PC-3 (cell line): ENCODE results near the gene ACBD4. TPM values are rescaled to one million over a fixed set of nuclear protein-coding genes. Genes with fewer than 3 reads are reported as not detected.

Experiments used
- ATAC-seq: fragments of 200-7000 bp; cut with Tn5 transposase; 2 replicates; pipeline ENCODE4 v1.9.1; 2020; ENCODE audit warnings: mild to moderate bottlenecking, moderate library complexity
- BruUV-seq: library from RNA; stranded (reverse); fragments of 400-500 nt; replicated peaks from 2 replicates; lab custom pipeline; 2021; lab: Mats Ljungman, UMichigan
- CTCF ChIA-PET: fragments of 300-600 bp; sonication (Branson Sonifier 250); formaldehyde crosslinking; loops from one replicate; lab custom pipeline; 2022; ENCODE audit warnings: antibody characterized with exemption; lab: Charles Lee
- POLR2A ChIA-PET: fragments of 300-600 bp; sonication (Branson Sonifier 250); formaldehyde crosslinking; loops from one replicate; lab custom pipeline; 2022; ENCODE audit warnings: antibody characterized with exemption; ENCODE audit not compliant: unreplicated experiment; lab: Charles Lee
- DNase-seq: peaks from one replicate; pipeline ENCODE4 v3.0.0-alpha.2; 2015
- H2AFZ ChIP-seq: fragments of 300-600 bp; sonication (generic); 2 replicates; pipeline ENCODE4 v1.6.0; 2016; ENCODE audit warnings: antibody characterized with exemption, low read length
- H3F3A ChIP-seq: fragments of 300-600 bp; sonication (generic); one replicate; pipeline ENCODE4 v1.6.0; 2017; ENCODE audit warnings: antibody characterized with exemption, low read length, control low read depth, mild to moderate bottlenecking; ENCODE audit not compliant: unreplicated experiment
- H3K27ac ChIP-seq: fragments of 300-600 bp; sonication (generic); 2 replicates; pipeline ENCODE4 v1.5.1; 2016; ENCODE audit warnings: mild to moderate bottlenecking, low read length
- H3K27me3 ChIP-seq: fragments of 300-600 bp; sonication (generic); 2 replicates; pipeline ENCODE4 v1.6.1; 2016; ENCODE audit warnings: low read length, mixed read lengths
- H3K36me3 ChIP-seq: fragments of 300-600 bp; sonication (generic); 2 replicates; pipeline ENCODE4 v1.6.1; 2016; ENCODE audit warnings: low read depth, mixed run types, low read length, mixed read lengths
- H3K4me1 ChIP-seq: fragments of 300-600 bp; sonication (generic); 2 replicates; pipeline ENCODE4 v1.5.1; 2016; ENCODE audit warnings: low read length; ENCODE audit not compliant: insufficient read depth
- H3K4me2 ChIP-seq: fragments of 300-600 bp; sonication (generic); 2 replicates; pipeline ENCODE4 v1.6.0; 2016; ENCODE audit warnings: low read length
- H3K4me3 ChIP-seq: fragments of 300-600 bp; sonication (generic); 2 replicates; pipeline ENCODE4 v1.5.1; 2016; ENCODE audit warnings: mild to moderate bottlenecking, low read length, mixed read lengths
- H3K79me2 ChIP-seq: fragments of 300-600 bp; sonication (generic); 2 replicates; pipeline ENCODE4 v1.6.1; 2017; ENCODE audit warnings: low read length, mixed read lengths
- H3K9ac ChIP-seq: fragments of 300-600 bp; sonication (generic); 2 replicates; pipeline ENCODE4 v1.6.0; 2016; ENCODE audit warnings: mild to moderate bottlenecking, low read length
- H3K9me2 ChIP-seq: fragments of 300-600 bp; sonication (generic); replicated peaks from 2 replicates; pipeline ENCODE4 v1.6.1; 2016; ENCODE audit warnings: mixed run types, low read length, mixed read lengths
- H3K9me3 ChIP-seq: fragments of 300-600 bp; sonication (generic); 2 replicates; pipeline ENCODE4 v1.6.1; 2016; ENCODE audit warnings: low read length, mixed read lengths
- H4K20me1 ChIP-seq: fragments of 300-600 bp; sonication (generic); 2 replicates; pipeline ENCODE4 v1.6.1; 2016; ENCODE audit warnings: low read length, mixed read lengths
- CTCF ChIP-seq: fragments of 300-600 bp; sonication (generic); conservative IDR thresholded peaks from 2 replicates; pipeline ENCODE4 v1.5.1; 2017; ENCODE audit warnings: antibody characterized with exemption, low read depth, mild to moderate bottlenecking, low read length
- EZH2 ChIP-seq: fragments of 300-600 bp; sonication (generic); IDR thresholded peaks from one replicate; pipeline ENCODE4 v1.6.1; 2017; ENCODE audit warnings: antibody characterized with exemption, mild to moderate bottlenecking, low read length; ENCODE audit not compliant: unreplicated experiment
- EZH2phosphoT487 ChIP-seq: fragments of 300-600 bp; sonication (generic); IDR thresholded peaks from 2 replicates; pipeline ENCODE4 v1.6.1; 2018; ENCODE audit warnings: mild to moderate bottlenecking, antibody characterized with exemption, low read length, borderline replicate concordance
- intact Hi-C: fragments of 100-400 bp; cut with micrococcal nuclease; formaldehyde crosslinking; loops from 2 replicates; pipeline ENCODE4 v1.9.0; 2023
- total RNA-seq: library from RNA; depleted of rRNA; stranded (reverse); fragments of >200 nt; gene quantifications from 2 replicates; pipeline ENCODE4 v1.2.3, GENCODE V29; 2014

The ACBD4 gene
- total RNA-seq, 1 experiment from 2014 or later = 12.9 TPM

- no peaks in the 10 kb centered on the region for H3F3A ChIP-seq
- TF ChIP-seq EZH2 (no peak), EZH2phosphoT487 (no peak), CTCF (no peak)
- no peak overlapping the region for H2AFZ ChIP-seq
- no peaks in the 10 kb centered on the region for H4K20me1 ChIP-seq
- no TSS peak for BruUV-seq
- peaks cover 19% of the 10 kb centered on the region for H3K79me2 ChIP-seq
- no peaks in the 10 kb centered on the region for H3K27me3 ChIP-seq
- H3K9me3 ChIP-seq = no peaks in the 10 kb centered on the region
- no peaks in the 10 kb centered on the region for H3K9me2 ChIP-seq
- no peak overlapping the region for H3K27ac ChIP-seq
- ATAC-seq = no peak
- intact Hi-C loops = no loop called here
- POLR2A ChIA-PET = no interaction called here
- peaks cover 16% of the 10 kb centered on the region for H3K4me1 ChIP-seq
- no peak overlapping the region for H3K4me2 ChIP-seq
- H3K36me3 ChIP-seq = 0 out of 2 replicates have a peak, but pooled peaks cover 6% of the 10 kb centered on the region
- H3K9ac ChIP-seq = no peak overlapping the region
- no peak for DNase-seq
- CTCF ChIA-PET = no interaction called here
- H3K4me3 ChIP-seq = no peak overlapping the region
Observed at GRCh38 chr17:45164734-45165269, 29.3 kb downstream of the ACBD4 start.

DNA sequence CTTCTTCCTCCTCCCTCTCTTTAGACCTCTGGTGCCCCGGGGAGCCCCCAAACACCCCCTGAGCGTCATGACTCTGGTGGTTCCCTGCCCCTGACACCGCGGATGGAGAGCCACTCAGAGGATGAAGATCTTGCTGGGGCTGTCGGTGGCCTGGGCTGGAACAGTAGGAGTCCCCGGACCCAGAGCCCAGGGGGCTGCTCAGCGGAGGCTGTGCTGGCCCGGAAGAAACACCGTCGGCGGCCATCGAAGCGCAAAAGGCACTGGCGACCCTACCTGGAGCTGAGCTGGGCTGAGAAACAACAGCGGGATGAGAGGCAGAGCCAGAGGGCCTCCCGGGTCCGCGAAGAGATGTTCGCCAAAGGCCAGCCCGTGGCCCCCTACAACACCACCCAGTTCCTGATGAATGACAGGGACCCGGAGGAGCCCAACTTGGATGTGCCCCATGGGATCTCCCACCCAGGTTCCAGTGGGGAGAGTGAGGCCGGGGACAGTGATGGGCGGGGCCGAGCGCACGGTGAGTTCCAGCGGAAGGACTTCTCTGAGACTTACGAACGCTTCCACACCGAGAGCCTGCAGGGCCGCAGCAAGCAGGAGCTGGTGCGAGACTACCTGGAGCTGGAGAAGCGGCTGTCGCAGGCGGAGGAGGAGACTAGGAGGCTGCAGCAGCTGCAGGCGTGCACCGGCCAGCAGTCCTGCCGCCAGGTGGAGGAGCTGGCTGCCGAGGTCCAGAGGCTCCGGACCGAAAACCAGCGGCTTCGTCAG, 33.7 kb downstream of the ACBD4 start:
- Histone ChIP-seq H3K36me3 (0 out of 2 replicates have a peak, but pooled peaks cover 6% of the 10 kb centered on the region), H3K9ac (no peak overlapping the region), H4K20me1 (no peaks in the 10 kb centered on the region), H3K27ac (no peak overlapping the region), H3F3A (peaks cover 16% of the 10 kb centered on the region), H3K4me3 (no peak overlapping the region), H3K4me2 (no peak overlapping the region), H3K27me3 (no peaks in the 10 kb centered on the region), H3K9me2 (no peaks in the 10 kb centered on the region), H3K79me2 (no peaks in the 10 kb centered on the region), H3K4me1 (peaks cover 40% of the 10 kb centered on the region), H2AFZ (no peak overlapping the region), H3K9me3 (no peaks in the 10 kb centered on the region)
- ChIA-PET POLR2A (no interaction called here), CTCF (no interaction called here)
- TF ChIP-seq EZH2 = no peak
- no peak for TF ChIP-seq CTCF
- TF ChIP-seq EZH2phosphoT487 = no peak
- intact Hi-C loops = no loop called here
- no TSS peak for BruUV-seq
- no peak for ATAC-seq
- DNase-seq = no peak
